Uterus (tissue), 2 donors: ENCODE results near the gene LAS1L.

Experiments
- POLR2A ChIP-seq, 2 donors: fragments of 450-650 bp; IDR thresholded peaks; one replicate each; pipeline ENCODE4 v1.6.1; 2016; ENCODE audit warnings: antibody characterized with exemption in 2 of 2, mild to moderate bottlenecking in 1 of 2, moderate library complexity in 1 of 2
- TF ChIP-seq, protein P1 (sequence below), 4 experiments: fragments of 200-600 bp in 2 of 4; fragments of 450-650 bp in 2 of 4; sonication (generic) in 2 of 4; IDR thresholded peaks; one replicate each; pipeline ENCODE4 v1.5.1; 2016 to 2019; ENCODE audit warnings: antibody characterized with exemption in 4 of 4, mild to moderate bottlenecking in 2 of 4, moderate library complexity in 1 of 4

DNA sequence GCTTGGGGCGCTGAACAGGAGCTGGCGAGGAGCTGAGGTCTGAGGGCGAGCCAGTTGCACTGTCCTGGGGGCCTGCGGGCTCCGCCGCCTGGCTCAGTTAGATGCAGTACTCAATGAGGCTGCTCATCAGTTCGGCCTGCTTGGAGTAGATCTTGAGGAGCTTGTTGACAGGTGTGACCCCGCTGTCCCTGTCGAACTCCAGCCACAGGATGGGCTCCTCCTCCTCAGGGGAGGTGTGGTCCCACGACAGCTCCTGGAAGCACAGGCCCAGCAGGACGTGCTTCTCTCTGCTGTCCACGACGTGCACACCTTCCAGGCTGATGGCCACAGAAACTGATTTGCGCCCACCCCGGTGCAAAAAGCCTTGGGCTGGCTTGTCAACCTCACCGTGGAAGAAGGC lies 16.5 kb upstream of the LAS1L start:
- no peak for TF ChIP-seq POLR2A (IDR thresholded peaks at IDR 0.05)
- TF ChIP-seq, protein P1, sequence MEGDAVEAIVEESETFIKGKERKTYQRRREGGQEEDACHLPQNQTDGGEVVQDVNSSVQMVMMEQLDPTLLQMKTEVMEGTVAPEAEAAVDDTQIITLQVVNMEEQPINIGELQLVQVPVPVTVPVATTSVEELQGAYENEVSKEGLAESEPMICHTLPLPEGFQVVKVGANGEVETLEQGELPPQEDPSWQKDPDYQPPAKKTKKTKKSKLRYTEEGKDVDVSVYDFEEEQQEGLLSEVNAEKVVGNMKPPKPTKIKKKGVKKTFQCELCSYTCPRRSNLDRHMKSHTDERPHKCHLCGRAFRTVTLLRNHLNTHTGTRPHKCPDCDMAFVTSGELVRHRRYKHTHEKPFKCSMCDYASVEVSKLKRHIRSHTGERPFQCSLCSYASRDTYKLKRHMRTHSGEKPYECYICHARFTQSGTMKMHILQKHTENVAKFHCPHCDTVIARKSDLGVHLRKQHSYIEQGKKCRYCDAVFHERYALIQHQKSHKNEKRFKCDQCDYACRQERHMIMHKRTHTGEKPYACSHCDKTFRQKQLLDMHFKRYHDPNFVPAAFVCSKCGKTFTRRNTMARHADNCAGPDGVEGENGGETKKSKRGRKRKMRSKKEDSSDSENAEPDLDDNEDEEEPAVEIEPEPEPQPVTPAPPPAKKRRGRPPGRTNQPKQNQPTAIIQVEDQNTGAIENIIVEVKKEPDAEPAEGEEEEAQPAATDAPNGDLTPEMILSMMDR (IDR thresholded peaks at IDR 0.05) = no peak
